Neural crest cell (in vitro differentiated cells): ENCODE data around the gene FRMD8. TPM values are rescaled to one million over a fixed set of nuclear protein-coding genes. Genes with fewer than 3 reads are reported as not detected.
A peak's percentile ranks its signal among the peaks of the same experiment; 100 is the strongest.

Experiments used
- DNase-seq: peaks from one replicate; pipeline ENCODE4 v3.0.0; 2021; ENCODE audit warnings: low read depth, mixed read lengths, low spot score
- H3K27ac Mint-ChIP-seq: one replicate; pipeline ENCODE4 v1.8.0; 2021; ENCODE audit warnings: mild to moderate bottlenecking, mixed read lengths; ENCODE audit not compliant: unreplicated experiment
- H3K27me3 Mint-ChIP-seq: 2 replicates; pipeline ENCODE4 v1.8.0; 2021; ENCODE audit warnings: low read depth, mild to moderate bottlenecking, mixed read lengths
- H3K36me3 Mint-ChIP-seq: 2 replicates; pipeline ENCODE4 v1.8.0; 2021; ENCODE audit warnings: low read depth, mild to moderate bottlenecking, mixed read lengths
- H3K4me1 Mint-ChIP-seq: 2 replicates; pipeline ENCODE4 v1.8.0; 2021; ENCODE audit warnings: mixed read lengths
- H3K4me3 Mint-ChIP-seq: one replicate; pipeline ENCODE4 v1.8.0; 2021; ENCODE audit warnings: mild to moderate bottlenecking, mixed read lengths
- H3K9me3 Mint-ChIP-seq: 2 replicates; pipeline ENCODE4 v1.8.0; 2021; ENCODE audit warnings: mixed read lengths
- total RNA-seq: library from RNA; stranded (reverse); gene quantifications from 2 replicates; pipeline ENCODE4 v1.2.1, GENCODE V29; 2021
- TF ChIP-seq, protein P1 (sequence below): fragments of 200-600 bp; sonication (generic); conservative IDR thresholded peaks from 2 replicates; pipeline ENCODE4 v1.5.0; 2021; ENCODE audit warnings: antibody characterized with exemption, mild to moderate bottlenecking

The FRMD8 gene
- total RNA-seq, 1 donor from 2014 or later, result 29.0 TPM

DNA sequence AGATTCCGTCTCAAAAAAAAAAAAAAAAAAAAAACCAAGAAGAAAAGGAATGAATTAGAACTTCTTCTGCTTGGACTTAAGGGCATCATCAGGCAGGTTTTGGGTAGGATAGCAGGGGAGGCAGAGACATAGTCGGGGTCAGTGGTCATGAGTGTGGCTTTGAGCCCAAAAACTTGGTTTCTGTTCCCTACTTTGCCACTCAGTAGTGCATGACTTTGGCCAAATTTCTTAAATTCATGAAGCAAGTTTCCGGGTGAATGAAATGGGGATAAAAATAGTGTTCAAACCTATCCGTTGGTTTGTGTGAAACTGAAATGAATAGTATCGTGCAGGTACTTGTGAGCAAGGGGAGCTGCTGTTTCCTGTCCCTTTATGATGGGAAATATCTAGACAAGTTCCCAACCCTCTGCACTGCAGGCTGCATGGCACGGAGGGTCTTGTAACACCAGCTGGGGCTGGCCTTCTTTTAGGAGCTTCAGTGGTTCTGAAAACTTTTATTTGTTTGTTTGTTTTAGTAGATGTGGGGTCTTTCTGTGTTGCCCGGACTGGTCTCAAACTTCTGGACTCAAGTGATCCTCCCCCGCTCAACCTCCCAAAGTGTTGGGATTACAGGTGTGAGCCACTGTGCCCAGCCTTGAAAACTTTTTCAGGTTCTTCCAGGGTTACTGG, 54.5 kb downstream of the FRMD8 start:
- TF ChIP-seq, protein P1, sequence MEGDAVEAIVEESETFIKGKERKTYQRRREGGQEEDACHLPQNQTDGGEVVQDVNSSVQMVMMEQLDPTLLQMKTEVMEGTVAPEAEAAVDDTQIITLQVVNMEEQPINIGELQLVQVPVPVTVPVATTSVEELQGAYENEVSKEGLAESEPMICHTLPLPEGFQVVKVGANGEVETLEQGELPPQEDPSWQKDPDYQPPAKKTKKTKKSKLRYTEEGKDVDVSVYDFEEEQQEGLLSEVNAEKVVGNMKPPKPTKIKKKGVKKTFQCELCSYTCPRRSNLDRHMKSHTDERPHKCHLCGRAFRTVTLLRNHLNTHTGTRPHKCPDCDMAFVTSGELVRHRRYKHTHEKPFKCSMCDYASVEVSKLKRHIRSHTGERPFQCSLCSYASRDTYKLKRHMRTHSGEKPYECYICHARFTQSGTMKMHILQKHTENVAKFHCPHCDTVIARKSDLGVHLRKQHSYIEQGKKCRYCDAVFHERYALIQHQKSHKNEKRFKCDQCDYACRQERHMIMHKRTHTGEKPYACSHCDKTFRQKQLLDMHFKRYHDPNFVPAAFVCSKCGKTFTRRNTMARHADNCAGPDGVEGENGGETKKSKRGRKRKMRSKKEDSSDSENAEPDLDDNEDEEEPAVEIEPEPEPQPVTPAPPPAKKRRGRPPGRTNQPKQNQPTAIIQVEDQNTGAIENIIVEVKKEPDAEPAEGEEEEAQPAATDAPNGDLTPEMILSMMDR, result no peak
- Mint-ChIP-seq H3K9me3 (no peaks in the 10 kb centered on the region), H3K4me3 (no peak overlapping the region), H3K4me1 (no peaks in the 10 kb centered on the region), H3K27ac (no peak overlapping the region), H3K36me3 (no peaks in the 10 kb centered on the region), H3K27me3 (no peaks in the 10 kb centered on the region)
- no peak for DNase-seq

DNA sequence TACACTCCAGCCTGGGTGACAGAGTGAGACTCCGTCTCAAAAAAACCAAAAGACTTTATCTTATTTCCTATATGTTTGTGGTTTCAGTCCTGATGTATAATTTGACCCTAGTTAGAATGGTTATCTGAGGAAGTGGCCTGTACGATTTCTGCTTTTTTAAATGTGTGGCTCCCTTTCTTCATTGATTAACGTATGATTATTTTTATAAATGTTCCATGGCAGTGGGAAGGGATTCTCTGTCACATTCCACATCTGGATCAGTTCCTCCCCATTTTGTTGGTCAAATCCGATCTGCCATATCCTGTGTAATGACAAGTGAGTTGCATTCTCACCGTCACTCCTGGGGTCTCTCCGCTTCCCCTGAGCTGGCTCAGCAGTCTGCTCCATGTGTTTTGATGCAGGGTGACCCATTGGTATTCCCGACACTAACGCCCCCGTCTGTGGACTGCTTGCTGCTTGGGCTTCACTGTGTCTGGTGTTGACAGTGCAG, 56.5 kb downstream of the FRMD8 start:
- no peak for DNase-seq
- no peak overlapping the region for H3K4me3 Mint-ChIP-seq
- H3K9me3 Mint-ChIP-seq, result no peaks in the 10 kb centered on the region
- H3K27me3 Mint-ChIP-seq, result no peaks in the 10 kb centered on the region
- H3K27ac Mint-ChIP-seq, result no peak overlapping the region
- H3K36me3 Mint-ChIP-seq, result no peaks in the 10 kb centered on the region
- no peaks in the 10 kb centered on the region for H3K4me1 Mint-ChIP-seq
- TF ChIP-seq, protein P1, result no peak

DNA sequence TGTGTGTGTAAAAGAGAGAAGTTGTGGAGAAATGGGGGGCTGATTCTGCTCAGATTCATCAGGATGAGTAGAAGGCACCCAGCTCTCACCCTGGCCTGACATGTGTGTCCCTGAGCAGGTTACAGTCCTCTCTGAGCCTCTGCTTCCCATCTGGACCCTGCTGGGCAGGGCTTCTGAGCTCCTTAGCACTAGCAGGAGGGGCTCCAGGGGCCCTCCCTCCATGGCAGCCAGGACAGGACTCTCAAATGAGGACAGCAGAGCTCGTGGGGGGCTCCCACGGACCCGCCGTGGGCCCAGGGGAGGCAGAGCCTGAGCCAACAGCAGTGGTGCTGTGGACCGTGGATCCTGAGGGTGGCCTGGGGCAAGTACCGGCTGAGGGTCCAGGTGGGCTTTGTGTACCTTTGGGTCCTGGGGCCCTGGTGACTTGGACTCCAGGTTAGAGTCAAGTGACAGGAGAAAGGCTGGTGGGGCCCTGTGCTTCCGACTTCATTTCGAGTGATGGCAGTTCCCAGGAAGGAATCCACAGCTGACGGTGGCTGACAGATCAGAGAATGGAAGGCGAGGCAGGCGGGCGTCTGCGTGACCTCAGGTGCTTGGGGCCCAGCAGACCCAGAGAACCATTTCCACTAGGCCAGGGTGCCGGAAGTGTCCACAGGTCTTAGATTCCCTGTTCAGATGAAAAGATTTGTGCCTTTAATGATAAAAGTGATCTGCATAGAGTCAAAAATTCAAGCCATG, 58.0 kb downstream of the FRMD8 start:
- Mint-ChIP-seq H3K27ac (no peak overlapping the region), H3K4me3 (no peak overlapping the region), H3K9me3 (peaks cover 2% of the 10 kb centered on the region), H3K27me3 (no peaks in the 10 kb centered on the region), H3K4me1 (peaks cover 4% of the 10 kb centered on the region), H3K36me3 (peaks cover 2% of the 10 kb centered on the region)
- TF ChIP-seq, protein P1, result no peak
- DNase-seq, result no peak

DNA sequence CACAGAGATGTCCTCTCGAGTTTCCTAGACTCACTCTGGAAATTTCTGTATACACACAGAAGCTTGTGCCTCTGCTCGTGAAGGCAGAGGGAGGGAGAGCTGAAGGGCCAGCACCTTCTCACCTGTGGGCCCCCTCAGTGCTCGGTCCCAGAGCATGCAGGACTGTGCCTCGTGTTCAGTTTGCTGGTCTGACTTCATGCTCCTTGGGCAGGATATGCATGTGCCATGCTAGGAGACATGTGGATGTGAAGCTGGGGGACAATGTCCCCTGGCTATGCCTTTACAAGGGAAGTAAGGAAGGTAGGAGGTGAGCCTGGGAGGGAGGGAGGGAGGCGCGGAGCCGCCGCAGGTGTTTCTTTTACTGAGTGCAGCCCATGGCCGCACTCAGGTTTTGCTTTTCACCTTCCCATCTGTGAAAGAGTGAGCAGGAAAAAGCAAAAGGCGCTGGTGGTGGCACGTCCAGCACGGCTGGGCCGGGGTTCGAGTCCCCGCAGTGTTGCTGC, 58.7 kb downstream of the FRMD8 start:
- Mint-ChIP-seq H3K36me3 (peaks cover 2% of the 10 kb centered on the region), H3K9me3 (peaks cover 2% of the 10 kb centered on the region), H3K27ac (no peak overlapping the region), H3K27me3 (no peaks in the 10 kb centered on the region), H3K4me3 (no peak overlapping the region), H3K4me1 (peaks cover 4% of the 10 kb centered on the region)
- TF ChIP-seq, protein P1, result no peak
- DNase-seq, result no peak

DNA sequence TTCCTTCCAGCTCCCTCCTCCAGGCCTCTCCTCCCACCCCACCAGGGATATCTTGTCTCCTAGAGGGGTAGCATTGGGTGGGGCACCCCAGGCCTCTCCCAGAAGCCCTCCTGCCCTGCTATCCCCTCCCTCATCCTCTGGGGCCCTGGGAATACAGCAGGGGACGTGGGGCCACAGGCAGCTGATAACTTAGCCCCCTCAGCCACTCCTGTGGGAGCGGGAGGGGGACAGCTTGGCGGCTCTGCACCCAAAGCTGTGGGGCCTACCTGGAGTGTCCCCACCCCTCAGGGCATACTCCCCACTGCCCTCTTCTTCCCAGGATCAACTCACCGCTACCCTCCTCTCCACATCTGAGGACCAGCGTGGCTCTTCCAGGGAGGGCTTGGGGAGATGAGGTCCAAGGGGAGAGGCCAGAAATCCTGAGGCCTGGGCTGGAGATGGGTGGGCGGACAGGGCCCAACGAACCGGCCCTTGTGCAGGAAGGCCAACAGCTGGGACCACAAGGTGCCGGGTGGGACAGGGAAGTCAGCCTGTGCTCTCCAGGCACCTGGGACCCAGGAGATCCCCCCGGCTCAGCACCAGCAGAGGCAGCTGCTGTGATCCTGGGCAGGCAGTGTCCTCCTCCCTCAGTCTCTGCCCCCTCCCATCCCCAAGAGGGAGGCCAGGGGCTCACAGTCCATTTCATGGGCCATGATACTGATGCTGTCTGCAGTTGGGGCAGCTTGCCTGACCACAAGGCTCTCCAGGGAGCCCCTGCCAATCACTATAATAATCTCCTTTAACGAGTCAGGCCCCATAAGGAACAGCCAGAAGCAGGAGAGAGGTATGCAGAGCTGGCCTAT, 59.4 kb downstream of the FRMD8 start:
- TF ChIP-seq, protein P1, result no peak
- DNase-seq, result no peak
- Mint-ChIP-seq H3K27me3 (no peaks in the 10 kb centered on the region), H3K9me3 (peaks cover 2% of the 10 kb centered on the region), H3K4me1 (peaks cover 4% of the 10 kb centered on the region), H3K36me3 (peaks cover 2% of the 10 kb centered on the region), H3K4me3 (no peak overlapping the region), H3K27ac (peak overlapping the region; percentile 19)
